LNCAP (cell line): Measurements from ENCODE around the gene KCNK4.

Experiments
- TF ChIP-seq, protein P1 (sequence below): fragments of 450-650 bp; IDR thresholded peaks from 2 replicates; pipeline ENCODE4 v1.5.1; 2017; ENCODE audit warnings: mild to moderate bottlenecking

KCNK4 gene

GRCh38 chr11:64256300-64256699 is 34.8 kb upstream of the KCNK4 start:
- TF ChIP-seq, protein P1, sequence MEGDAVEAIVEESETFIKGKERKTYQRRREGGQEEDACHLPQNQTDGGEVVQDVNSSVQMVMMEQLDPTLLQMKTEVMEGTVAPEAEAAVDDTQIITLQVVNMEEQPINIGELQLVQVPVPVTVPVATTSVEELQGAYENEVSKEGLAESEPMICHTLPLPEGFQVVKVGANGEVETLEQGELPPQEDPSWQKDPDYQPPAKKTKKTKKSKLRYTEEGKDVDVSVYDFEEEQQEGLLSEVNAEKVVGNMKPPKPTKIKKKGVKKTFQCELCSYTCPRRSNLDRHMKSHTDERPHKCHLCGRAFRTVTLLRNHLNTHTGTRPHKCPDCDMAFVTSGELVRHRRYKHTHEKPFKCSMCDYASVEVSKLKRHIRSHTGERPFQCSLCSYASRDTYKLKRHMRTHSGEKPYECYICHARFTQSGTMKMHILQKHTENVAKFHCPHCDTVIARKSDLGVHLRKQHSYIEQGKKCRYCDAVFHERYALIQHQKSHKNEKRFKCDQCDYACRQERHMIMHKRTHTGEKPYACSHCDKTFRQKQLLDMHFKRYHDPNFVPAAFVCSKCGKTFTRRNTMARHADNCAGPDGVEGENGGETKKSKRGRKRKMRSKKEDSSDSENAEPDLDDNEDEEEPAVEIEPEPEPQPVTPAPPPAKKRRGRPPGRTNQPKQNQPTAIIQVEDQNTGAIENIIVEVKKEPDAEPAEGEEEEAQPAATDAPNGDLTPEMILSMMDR = no peak

DNA sequence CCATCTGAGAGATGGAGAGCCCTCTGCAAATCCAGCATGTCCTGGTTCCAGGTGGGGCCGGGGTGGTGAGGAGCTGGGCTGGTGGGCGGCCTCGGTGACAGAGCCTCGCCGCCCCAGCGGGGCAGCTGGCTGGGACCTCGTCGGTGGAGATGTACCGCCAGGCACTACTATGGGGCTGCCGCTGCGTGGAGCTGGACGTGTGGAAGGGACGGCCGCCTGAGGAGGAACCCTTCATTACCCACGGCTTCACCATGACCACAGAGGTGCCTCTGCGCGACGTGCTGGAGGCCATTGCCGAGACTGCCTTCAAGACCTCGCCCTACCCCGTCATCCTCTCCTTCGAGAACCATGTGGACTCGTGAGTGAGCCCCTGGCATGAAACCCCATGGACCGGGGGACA is 32.7 kb upstream of the KCNK4 start:
- TF ChIP-seq, protein P1 = no peak

GRCh38 chr11:64258946-64259532 is 32.1 kb upstream of the KCNK4 start:
- TF ChIP-seq, protein P1 = no peak

DNA sequence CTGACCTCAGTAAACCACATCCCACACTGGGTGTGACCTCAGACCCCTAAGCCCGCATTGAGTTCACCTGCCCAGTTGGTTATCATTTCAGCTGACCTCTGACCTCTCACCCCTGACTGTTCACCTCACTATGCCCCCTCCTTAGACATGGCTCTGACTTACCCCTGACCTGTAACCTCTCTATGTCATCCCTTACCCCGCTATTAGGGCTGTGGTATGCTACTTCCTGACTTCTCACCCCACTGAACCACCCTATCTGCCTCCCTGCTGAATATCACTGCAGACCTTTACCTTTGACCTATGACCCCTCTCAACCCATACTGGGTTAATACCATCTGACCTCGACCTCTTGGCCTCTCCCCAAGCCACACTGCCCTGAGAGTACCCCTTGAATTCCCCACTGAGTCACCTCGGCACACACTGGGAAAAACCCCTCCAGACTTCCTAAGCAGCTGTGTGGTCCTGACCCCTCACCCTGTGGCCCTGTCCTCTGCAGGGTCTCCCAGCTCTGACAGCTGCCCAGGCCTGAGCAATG is 31.5 kb upstream of the KCNK4 start:
- TF ChIP-seq, protein P1 = no peak

- TF ChIP-seq, protein P1 = no peak
Measured at GRCh38 chr11:64260147-64260708, 30.9 kb upstream of the KCNK4 start.

DNA sequence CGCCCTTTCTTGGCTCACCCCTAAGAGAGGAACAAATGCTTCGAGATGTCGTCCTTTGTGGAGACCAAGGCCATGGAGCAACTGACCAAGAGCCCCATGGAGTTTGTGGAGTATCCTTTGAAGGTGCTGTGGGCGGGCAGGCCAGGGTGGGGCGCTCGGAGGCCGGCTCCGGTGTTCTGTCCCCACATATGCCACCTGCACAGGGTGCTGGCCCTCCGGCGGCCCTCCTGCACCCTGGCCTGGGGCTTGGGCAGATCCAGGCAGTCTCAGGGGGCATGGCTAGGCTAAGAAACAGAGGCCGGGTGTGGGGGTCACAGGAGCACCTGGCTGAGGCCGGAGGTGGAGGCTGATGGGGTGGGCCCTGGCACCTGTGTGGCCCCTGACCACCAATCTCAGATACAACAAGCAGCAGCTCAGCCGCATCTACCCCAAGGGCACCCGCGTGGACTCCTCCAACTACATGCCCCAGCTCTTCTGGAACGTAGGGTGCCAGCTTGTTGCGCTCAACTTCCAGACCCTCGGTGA is 29.5 kb upstream of the KCNK4 start:
- TF ChIP-seq, protein P1 = no peak

DNA sequence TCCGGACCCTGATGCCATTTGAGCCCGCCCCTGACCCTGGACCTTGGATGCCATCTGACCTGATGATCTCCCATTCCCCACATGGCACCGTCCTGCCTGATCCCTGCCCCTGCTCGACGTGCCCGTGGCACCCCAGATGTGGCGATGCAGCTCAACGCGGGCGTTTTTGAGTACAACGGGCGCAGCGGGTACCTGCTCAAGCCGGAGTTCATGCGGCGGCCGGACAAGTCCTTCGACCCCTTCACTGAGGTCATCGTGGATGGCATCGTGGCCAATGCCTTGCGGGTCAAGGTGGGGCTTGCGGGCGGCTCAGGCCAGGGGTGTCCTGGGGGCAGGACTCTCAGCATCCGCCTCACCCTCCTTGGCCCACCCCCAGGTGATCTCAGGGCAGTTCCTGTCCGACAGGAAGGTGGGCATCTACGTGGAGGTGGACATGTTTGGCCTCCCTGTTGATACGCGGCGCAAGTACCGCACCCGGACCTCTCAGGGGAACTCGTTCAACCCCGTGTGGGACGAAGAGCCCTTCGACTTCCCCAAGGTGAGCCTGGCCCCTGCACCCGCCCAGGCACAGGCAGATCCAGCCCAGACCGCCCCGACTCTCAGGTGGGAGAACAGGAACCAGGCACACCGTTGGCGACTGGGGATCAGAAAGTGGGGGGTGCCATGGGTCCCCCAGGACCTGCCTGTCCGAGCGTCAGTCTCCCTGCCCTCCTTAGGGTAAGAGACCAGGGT is 28.7 kb upstream of the KCNK4 start:
- TF ChIP-seq, protein P1 = no peak
